Astrocyte of the cerebellum (primary cell): ENCODE results near the gene ACTL9.

Experiments used
- DNase-seq: peaks from one replicate; pipeline ENCODE4 v3.0.0-alpha.2; 2011; ENCODE audit warnings: low read depth
- H3K4me3 ChIP-seq: 2 replicates; pipeline ENCODE4 v1.5.1; 2011; ENCODE audit warnings: mild to moderate bottlenecking, low read depth, low read length, moderate library complexity
- in situ Hi-C: cut with HindIII; loops from 2 replicates; pipeline ENCODE4 v1.10.0; 2017; ENCODE audit warnings: low sequenced_read_pairs
- TF ChIP-seq, protein P1 (sequence below): IDR thresholded peaks from 2 replicates; pipeline ENCODE4 v1.5.1; 2012; ENCODE audit warnings: low read length, low read depth, moderate library complexity, mild to moderate bottlenecking; ENCODE audit errors: missing control alignments

The ACTL9 gene

GRCh38 chr19:8686549-8686948 is 12.0 kb downstream of the ACTL9 start:
- H3K4me3 ChIP-seq: no peak overlapping the region
- TF ChIP-seq, protein P1, sequence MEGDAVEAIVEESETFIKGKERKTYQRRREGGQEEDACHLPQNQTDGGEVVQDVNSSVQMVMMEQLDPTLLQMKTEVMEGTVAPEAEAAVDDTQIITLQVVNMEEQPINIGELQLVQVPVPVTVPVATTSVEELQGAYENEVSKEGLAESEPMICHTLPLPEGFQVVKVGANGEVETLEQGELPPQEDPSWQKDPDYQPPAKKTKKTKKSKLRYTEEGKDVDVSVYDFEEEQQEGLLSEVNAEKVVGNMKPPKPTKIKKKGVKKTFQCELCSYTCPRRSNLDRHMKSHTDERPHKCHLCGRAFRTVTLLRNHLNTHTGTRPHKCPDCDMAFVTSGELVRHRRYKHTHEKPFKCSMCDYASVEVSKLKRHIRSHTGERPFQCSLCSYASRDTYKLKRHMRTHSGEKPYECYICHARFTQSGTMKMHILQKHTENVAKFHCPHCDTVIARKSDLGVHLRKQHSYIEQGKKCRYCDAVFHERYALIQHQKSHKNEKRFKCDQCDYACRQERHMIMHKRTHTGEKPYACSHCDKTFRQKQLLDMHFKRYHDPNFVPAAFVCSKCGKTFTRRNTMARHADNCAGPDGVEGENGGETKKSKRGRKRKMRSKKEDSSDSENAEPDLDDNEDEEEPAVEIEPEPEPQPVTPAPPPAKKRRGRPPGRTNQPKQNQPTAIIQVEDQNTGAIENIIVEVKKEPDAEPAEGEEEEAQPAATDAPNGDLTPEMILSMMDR: no peak
- no peak for DNase-seq
- in situ Hi-C loops: loop anchor here (25.0 kb wide), 1 partner anchor 176 kb away; no protein-coding TSS in a partner anchor

DNA sequence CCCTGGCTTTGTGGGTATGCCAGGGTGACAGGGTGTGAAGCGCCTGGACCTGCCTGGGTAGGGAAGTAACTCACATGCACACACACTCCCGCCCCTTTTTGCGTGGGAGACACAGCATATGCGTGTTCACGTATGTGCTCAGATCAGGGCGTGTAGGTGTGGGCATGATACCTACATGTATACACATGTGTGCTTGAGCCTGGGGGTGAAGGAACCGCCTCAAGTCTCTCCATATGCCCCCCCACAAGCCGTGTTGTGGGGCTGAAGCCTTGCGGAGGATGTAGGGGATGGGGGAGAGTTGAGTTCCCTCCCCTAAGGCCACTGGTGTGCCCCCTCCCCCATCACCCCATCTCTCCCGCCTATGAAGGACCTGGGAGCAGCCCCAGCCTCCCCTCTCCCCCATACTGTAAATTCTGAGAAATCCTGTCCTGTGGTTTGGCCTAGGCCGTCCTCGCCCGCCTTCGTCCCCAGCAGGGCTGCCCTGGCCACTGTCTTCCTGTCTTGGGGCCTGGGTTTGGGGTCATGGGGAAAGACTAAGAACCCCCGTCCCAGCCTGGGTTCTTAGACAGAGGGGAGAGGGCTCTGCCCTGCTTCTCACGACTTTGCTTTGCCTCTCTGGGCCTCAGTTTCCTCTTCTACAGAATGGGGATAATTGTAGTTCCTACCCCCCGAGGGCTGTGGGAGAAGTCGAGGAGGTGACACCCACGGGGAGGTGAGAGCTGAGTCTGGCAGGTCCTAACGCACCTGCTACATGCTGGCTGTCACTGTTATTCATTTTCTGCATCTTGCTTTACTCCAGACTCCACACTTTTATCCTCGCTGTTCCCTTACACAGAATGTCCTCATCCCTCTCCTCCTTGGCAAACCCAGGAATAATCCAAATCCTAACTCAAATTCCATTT is 14.3 kb downstream of the ACTL9 start:
- in situ Hi-C loops: loop anchor here (25.0 kb wide), 1 partner anchor 178 kb away; no protein-coding TSS in a partner anchor
- DNase-seq: no peak
- H3K4me3 ChIP-seq: no peak overlapping the region
- TF ChIP-seq, protein P1: no peak

DNA sequence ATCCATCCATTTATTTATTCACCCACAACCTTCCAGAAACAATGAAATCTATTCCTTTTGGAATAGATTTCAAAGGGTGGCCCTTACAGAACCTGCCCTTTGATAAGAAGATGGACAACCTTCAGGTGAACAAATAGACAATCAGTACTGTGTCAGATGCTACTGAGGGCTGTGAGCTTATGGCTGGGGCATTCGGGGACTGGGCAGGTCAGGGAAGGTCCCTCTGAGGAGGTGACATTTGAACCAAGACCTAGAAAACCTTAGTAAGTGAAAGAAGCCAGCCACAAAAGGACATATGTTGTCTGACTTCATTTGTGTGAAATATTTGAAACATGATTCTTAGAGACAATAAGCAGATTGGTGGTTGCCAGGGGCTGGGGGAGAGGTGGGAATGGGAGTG is 15.7 kb downstream of the ACTL9 start:
- in situ Hi-C loops: loop anchor here (25.0 kb wide), 1 partner anchor 179 kb away; no protein-coding TSS in a partner anchor
- TF ChIP-seq, protein P1: no peak
- H3K4me3 ChIP-seq: no peak overlapping the region
- no peak for DNase-seq

DNA sequence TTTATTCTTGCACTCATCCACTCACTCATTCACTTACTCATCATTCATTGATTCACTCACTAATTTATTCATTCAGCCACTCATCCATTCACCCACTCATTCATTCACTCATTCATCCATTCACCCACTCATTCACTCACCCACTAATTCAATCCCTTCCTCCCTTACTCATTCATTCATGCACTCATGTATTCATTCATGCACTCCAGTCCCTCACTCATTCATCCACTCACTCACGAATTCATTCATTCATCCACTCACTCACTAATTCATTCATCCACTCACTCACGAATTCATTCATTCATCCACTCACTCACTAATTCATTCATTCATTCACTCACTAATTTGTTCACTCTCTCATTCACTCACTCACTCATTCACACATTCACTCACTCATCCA is 16.1 kb downstream of the ACTL9 start:
- no peak for DNase-seq
- TF ChIP-seq, protein P1: no peak
- H3K4me3 ChIP-seq: no peak overlapping the region
- in situ Hi-C loops: loop anchor here (25.0 kb wide), 1 partner anchor 180 kb away; no protein-coding TSS in a partner anchor

GRCh38 chr19:8681345-8682029 is 17.1 kb downstream of the ACTL9 start:
- TF ChIP-seq, protein P1: no peak
- no peak for DNase-seq
- H3K4me3 ChIP-seq: no peak overlapping the region
- in situ Hi-C loops: loop anchor here (25.0 kb wide), 1 partner anchor 181 kb away; no protein-coding TSS in a partner anchor

- TF ChIP-seq, protein P1: no peak
- H3K4me3 ChIP-seq: no peak overlapping the region
- DNase-seq: no peak
- in situ Hi-C loops: loop anchor here (25.0 kb wide), 1 partner anchor 181 kb away; no protein-coding TSS in a partner anchor
These were observed 17.8 kb downstream of the ACTL9 start for GRCh38 chr19:8680676-8681344.
